Activated gamma-delta T cell treated with anti-CD3 and anti-CD28 coated beads, Interleukin-2, amount 50 U/mL, for 16 hours (primary cell): ENCODE data around the gene SEMA5A.

Experiments
- DNase-seq: peaks from one replicate; pipeline ENCODE4 v3.0.0-alpha.2; 2020; ENCODE audit warnings: low read depth

Gene SEMA5A

DNA sequence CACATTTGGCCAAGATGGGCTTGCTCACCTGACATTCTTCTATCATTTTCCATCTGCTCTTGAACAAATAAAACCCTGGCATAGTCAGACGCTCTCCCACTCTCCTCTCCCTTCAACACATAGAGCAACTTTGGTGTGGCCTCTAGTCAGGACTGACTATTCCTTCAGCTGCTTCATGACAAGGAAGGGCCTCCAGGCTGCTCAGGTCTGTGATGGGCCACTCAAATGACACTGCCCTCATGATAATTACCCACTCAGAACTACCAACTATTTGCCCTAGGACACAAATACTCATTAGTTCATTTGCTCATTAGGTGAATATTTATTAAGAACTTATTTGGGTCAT, 376.3 kb downstream of the SEMA5A start:
- no peak for DNase-seq

DNA sequence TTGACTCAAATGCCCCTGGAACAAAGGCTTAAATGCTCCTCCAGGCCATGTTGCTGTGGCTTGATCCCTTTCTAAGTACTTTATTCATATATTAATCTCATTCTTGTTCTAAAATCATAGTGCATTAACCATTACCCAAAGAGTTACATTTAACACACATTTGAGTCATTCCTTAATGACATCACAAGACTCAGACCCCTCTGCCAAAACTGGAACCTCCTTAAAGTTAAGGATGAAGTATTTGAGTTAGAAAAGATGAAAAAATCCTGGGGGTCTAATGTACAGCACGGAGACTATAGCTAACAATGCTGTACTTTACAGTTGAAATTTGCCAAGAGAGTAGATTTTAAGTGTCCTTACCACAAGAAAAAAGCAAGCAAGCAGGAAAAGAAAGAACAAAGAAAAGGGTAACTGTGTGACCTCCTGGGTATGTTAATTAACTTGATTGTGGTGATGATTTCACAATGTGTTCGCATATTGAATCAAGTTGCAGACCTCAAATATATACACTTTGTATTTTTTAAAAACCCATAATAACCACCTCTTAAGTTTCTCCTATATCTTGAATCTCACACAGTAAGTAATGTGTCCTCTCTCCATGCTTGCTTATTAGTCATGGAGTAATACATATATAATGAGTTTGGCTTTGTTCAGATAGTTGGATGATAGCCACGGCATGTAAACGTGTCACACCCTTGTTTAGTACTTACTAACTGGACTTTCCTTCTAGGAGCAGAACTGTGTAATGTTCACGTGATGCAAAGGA, 376.9 kb downstream of the SEMA5A start:
- DNase-seq = no peak

- no peak for DNase-seq
Observed at GRCh38 chr5:9166202-9167112, 379.4 kb downstream of the SEMA5A start.

GRCh38 chr5:9165546-9165945, 380.3 kb downstream of the SEMA5A start:
- no peak for DNase-seq

DNA sequence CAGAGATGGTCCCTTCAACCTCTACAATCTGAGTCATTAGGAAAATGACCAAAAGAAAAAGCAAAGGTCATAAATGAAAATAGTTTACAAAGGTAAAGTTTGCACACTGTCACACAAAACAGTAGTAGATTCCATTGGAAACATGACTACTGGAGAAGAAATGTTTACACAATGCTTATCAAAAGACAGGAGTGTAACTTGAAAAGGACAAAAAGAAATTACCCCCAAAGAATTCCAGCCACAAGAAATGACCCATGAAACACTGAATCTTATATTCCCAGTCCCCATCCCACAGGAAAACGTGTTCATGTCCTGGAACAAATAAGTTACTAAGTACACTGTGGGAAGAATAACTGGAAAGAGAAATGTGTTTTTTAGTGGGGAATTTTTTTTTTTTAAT, 385.1 kb downstream of the SEMA5A start:
- no peak for DNase-seq

GRCh38 chr5:9157811-9158210, 388.1 kb downstream of the SEMA5A start:
- no peak for DNase-seq

- DNase-seq = no peak
Observed at GRCh38 chr5:9157020-9157419, 388.9 kb downstream of the SEMA5A start.

GRCh38 chr5:9156282-9156681, 389.6 kb downstream of the SEMA5A start:
- DNase-seq = no peak

GRCh38 chr5:9151684-9152427, 394.0 kb downstream of the SEMA5A start:
- DNase-seq = no peak

- DNase-seq = no peak
Observed at GRCh38 chr5:9149988-9150387, 395.9 kb downstream of the SEMA5A start.

GRCh38 chr5:9148242-9148641, 397.6 kb downstream of the SEMA5A start:
- no peak for DNase-seq

- no peak for DNase-seq
Observed at GRCh38 chr5:9140711-9141110, 405.2 kb downstream of the SEMA5A start.

GRCh38 chr5:9140202-9140601, 405.7 kb downstream of the SEMA5A start:
- no peak for DNase-seq

DNA sequence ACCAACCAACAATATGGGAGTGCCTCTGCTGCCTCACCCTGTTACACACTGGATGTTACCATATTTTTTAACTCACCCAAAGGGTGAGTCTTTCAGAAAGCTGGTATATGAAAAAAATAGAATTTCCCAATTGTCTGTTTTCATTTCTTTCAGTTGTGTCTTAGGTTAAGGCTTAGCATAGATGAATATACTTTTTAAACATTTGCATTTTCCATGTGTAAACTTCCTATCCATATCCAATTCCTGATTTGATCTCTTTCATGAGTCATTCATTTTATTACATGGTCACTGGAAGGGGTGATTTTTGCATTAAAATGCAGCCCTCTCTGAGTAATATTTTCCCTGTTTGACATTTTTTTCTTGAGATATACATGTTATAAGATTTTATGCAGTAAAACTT, 406.5 kb downstream of the SEMA5A start:
- no peak for DNase-seq

- DNase-seq = no peak
Observed at GRCh38 chr5:9128136-9128535, 417.7 kb downstream of the SEMA5A start.

GRCh38 chr5:9126490-9126889, 419.4 kb downstream of the SEMA5A start:
- no peak for DNase-seq

GRCh38 chr5:9125852-9126251, 420.0 kb downstream of the SEMA5A start:
- DNase-seq = no peak

GRCh38 chr5:9124838-9125237, 421.0 kb downstream of the SEMA5A start:
- no peak for DNase-seq

GRCh38 chr5:9124071-9124470, 421.8 kb downstream of the SEMA5A start:
- no peak for DNase-seq

- DNase-seq = no peak
Observed at GRCh38 chr5:9122528-9122927, 423.3 kb downstream of the SEMA5A start.

GRCh38 chr5:9121597-9121996, 424.3 kb downstream of the SEMA5A start:
- DNase-seq = no peak

- DNase-seq = no peak
Observed at GRCh38 chr5:9118852-9119251, 427.0 kb downstream of the SEMA5A start.

GRCh38 chr5:9115093-9115492, 430.8 kb downstream of the SEMA5A start:
- DNase-seq = no peak
